ENCODE measurements around the gene KRT16.
"Not testable (repeated sequence)": the region's sequence is repeated elsewhere in the genome, so short reads cannot be mapped to it uniquely, and the experiment has no call there.

KRT16 gene

DNA sequence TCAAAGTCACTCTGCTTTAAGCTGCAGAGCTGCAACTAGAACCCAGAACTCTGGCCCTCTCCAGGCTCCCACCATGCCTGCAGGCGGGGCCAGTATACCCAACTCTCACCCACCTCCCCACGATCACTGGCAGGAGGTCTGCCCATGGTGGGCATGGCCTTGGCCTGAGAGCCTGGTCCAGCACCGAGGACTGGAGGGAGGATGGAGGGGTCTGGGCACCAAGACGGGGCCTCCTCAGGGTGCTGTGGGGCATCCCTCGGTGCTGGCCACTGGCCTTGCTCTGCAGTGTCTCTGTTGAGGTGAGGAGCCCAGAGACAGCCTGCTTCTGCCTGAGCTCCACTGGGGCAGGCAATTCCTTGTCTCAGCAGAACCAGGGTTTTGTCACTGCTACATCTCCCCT, 1.5 kb upstream of the KRT16 start:
- no peak for DNase-seq (ENCODE audit: low read depth)
- no peak overlapping the region for H3K4me3 ChIP-seq (ENCODE audit: low read depth, low read length)

DNA sequence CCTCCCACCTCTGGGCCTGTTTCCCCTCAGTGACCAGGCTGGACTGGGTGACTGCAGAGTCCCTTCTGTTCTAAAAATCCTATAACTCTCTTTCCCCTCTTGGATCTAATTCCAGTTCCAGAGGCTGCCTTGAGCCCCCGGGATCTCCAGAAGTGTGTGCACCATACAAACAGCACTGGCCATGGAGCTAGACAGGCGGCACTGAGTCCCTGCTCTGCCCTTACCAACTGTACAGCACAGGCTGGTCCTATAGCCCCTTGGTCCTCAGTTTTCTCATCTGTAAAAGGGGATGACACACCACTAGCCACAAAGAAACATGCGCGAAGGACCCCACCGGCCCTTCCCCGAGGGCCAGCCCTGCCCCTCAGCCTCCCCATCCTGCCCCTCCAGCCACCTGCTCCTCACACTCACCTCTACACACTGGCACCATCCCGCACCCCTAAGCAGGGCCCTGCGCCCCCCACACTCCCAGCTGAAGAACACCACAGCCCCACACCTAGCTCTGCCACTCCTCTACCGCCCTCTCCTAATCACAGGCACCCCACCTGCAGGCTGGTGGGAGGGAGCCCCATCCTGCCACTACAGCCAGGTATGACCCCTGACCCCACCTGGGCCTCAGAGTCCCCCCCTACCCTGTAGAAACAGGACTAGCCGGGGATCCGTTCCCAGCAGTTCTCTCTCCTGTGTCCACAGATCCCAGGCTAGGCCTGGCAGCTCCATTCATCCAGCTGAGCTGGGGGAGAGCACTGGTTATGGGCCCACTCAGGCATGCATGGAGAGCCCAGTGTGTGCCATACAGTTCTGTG, 913 bp upstream of the KRT16 start:
- no peak for DNase-seq (ENCODE audit: low read depth)
- TF ChIP-seq, protein P1, sequence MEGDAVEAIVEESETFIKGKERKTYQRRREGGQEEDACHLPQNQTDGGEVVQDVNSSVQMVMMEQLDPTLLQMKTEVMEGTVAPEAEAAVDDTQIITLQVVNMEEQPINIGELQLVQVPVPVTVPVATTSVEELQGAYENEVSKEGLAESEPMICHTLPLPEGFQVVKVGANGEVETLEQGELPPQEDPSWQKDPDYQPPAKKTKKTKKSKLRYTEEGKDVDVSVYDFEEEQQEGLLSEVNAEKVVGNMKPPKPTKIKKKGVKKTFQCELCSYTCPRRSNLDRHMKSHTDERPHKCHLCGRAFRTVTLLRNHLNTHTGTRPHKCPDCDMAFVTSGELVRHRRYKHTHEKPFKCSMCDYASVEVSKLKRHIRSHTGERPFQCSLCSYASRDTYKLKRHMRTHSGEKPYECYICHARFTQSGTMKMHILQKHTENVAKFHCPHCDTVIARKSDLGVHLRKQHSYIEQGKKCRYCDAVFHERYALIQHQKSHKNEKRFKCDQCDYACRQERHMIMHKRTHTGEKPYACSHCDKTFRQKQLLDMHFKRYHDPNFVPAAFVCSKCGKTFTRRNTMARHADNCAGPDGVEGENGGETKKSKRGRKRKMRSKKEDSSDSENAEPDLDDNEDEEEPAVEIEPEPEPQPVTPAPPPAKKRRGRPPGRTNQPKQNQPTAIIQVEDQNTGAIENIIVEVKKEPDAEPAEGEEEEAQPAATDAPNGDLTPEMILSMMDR (IDR thresholded peaks at IDR 0.05; ENCODE audit: low read depth, low read length, missing control alignments) = no peak
- no peak overlapping the region for H3K4me3 ChIP-seq (ENCODE audit: low read depth, low read length)
- in situ Hi-C loops (cut with HindIII; ENCODE audit: low sequenced_read_pairs) = no loop called here

More for the DNA sequence above, 1.5 kb upstream of the KRT16 start:
- TF ChIP-seq, protein P1 (IDR thresholded peaks at IDR 0.05; ENCODE audit: low read depth, low read length, missing control alignments) = no peak
- in situ Hi-C loops (cut with HindIII; ENCODE audit: low sequenced_read_pairs) = no loop called here

DNA sequence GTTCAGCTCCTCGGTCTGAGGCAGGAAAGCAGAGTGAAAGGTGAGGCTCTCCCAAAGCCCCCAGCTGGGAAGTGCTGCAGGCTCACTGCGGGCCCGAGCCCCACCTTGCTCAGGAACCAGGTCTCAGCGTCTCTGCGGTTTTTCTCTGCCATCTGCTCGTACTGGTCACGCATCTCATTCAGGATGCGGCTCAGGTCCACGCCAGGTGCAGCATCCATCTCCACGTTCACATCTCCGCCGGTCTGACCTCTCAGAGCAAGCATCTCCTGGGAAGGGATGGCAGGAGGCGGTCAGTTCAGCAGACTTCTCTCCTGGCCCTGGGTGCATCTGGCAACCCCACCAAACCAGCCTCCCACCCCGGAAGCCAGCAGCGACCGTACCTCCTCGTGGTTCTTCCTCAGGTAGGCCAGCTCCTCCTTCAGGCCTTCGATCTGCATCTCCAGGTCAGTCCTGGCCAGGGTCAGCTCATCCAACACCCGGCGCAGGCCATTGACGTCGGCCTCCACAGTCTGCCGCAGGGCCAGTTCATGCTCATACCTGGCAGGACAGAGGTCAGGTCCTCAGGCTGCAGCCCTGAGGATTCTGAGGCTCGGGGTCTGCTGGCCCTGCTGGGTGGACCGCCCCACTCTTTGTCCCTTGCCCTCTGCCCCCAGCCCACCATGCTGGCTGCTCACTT, 1.5 kb downstream of the KRT16 start:
- in situ Hi-C loops (cut with HindIII; ENCODE audit: low sequenced_read_pairs) = no loop called here
- DNase-seq (ENCODE audit: low read depth) = no peak
- H3K4me3 ChIP-seq (ENCODE audit: low read depth, low read length) = no peak overlapping the region
- TF ChIP-seq, protein P1 (IDR thresholded peaks at IDR 0.05; ENCODE audit: low read depth, low read length, missing control alignments) = no peak

DNA sequence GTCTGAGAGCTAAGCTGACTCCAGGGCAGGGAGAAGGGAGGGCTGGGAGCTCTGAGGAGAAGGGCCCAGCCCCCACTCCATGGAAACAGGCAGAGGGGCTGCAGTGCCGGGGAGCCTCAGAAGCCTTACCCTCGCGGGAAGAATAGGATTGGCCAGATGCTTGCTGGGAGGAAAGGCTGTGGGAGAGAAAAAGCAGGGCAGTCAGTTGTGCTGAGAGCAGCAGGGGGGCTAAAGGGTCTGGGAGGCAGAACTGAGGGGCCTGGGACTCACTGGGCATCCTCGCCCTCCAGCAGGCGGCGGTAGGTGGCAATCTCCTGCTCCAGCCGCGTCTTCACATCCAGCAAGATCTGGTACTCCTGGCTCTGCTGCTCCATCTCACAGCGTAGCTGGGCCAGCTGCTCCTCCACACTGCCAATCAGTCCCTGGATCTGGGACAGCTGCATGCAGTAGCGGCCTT, 2.5 kb downstream of the KRT16 start:
- DNase-seq (ENCODE audit: low read depth); in situ Hi-C loops (cut with HindIII; ENCODE audit: low sequenced_read_pairs); H3K4me3 ChIP-seq (ENCODE audit: low read depth, low read length): not testable (repeated sequence)
- TF ChIP-seq, protein P1 (IDR thresholded peaks at IDR 0.05; ENCODE audit: low read depth, low read length, missing control alignments) = peak; percentile 12

DNA sequence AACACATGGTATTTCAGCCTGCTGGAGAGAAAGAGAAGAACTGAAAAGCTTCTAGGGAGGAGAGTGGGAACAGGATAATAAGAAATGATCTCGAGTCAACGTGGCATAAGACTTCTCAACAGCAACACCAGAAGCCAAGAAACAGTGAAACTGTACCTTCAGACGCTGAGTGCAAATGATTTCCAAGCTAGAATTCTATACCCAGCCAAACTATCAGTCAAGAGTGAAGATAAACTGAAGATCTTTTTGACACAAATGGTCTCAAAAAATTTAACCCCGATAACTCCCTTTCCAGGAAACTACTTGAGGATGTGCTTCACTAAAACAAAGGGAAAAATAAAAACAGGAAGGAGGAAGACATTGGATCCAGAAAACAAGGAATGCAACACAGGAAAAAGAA, 5.6 kb downstream of the KRT16 start:
- DNase-seq (ENCODE audit: low read depth); in situ Hi-C loops (cut with HindIII; ENCODE audit: low sequenced_read_pairs); H3K4me3 ChIP-seq (ENCODE audit: low read depth, low read length): not testable (repeated sequence)

DNA sequence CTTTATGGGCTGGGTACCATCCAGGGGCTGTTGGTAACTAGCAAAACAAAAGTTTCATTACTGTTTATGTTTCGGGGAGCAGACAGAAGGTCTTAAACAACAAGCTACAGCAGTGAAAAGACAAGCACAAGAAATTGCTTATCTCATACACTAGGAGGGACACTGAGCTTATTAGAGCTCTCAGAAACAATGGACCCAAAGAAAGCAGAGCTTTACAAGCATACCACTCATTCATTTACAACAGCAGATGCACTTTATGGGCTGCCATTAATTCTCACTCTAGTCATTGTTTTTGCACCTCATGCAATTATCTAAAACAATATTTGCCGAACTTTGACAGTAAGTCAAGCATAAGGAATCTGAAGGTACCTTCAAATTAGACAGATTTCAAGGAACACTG, 10.0 kb downstream of the KRT16 start:
- in situ Hi-C loops (cut with HindIII; ENCODE audit: low sequenced_read_pairs) = no loop called here
- H3K4me3 ChIP-seq (ENCODE audit: low read depth, low read length) = no peak overlapping the region
- TF ChIP-seq, protein P1 (IDR thresholded peaks at IDR 0.05; ENCODE audit: low read depth, low read length, missing control alignments) = no peak
- no peak for DNase-seq (ENCODE audit: low read depth)

DNA sequence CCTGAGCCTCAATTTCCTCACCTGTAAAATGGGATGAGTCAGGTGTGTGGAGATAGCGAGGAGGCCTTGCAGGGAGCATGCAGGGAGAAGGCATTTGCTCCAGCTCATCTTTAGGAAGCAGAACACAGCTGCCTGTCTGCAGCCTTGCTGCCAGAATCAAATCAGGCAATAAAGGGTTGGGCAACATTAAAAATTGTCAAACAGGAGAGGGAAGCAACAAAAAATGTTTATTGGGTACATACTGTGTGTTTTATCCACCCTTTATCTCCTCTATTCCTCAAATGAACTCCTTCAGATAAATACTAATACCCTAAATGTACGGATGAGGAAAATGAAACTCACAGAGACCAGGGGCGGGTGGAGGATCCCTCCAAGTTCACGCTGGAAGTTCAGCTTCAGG, 12.2 kb downstream of the KRT16 start:
- no peak for DNase-seq (ENCODE audit: low read depth)
- TF ChIP-seq, protein P1 (IDR thresholded peaks at IDR 0.05; ENCODE audit: low read depth, low read length, missing control alignments) = no peak
- in situ Hi-C loops (cut with HindIII; ENCODE audit: low sequenced_read_pairs) = no loop called here
- H3K4me3 ChIP-seq (ENCODE audit: low read depth, low read length) = no peak overlapping the region
